PC-9 (cell line): ENCODE measurements around the gene PAXX.

Experiments
- CTCF ChIP-seq: fragments of 200-600 bp; sonication (generic); conservative IDR thresholded peaks from 2 replicates; pipeline ENCODE4 v1.6.1; 2017; ENCODE audit warnings: mixed run types, antibody characterized with exemption, mild to moderate bottlenecking, moderate library complexity
- EZH2 ChIP-seq: fragments of 200-600 bp; sonication (generic); IDR thresholded peaks from 2 replicates; pipeline ENCODE4 v1.8.0; 2017; ENCODE audit warnings: antibody characterized with exemption, low read depth

- TF ChIP-seq CTCF (no peak), EZH2 (no peak)
Measured at GRCh38 chr9:136990242-136990911, 1.8 kb upstream of the PAXX start.
